Activated CD8-positive, alpha-beta T cell treated with anti-CD3 and anti-CD28 coated beads, Interleukin-2, amount 10 ng/mL, durations not matched to agents 7 days and 5 days (primary cell): ENCODE data around the gene BPIFB4. TPM values are rescaled to one million over a fixed set of nuclear protein-coding genes. Genes with fewer than 3 reads are reported as not detected.
"Not testable (repeated sequence)": the region's sequence is repeated elsewhere in the genome, so short reads cannot be mapped to it uniquely, and the experiment has no call there.

ENCODE experiments used
- ATAC-seq: fragments of 150-1000 bp; cut with Tn5 transposase; one replicate; pipeline ENCODE4 v1.10.0; 2021; ENCODE audit warnings: moderate library complexity
- CTCF ChIA-PET: fragments of 350-600 bp; sonication (Branson Sonifier 250); formaldehyde crosslinking; loops from one replicate; lab custom pipeline; 2021; ENCODE audit warnings: antibody characterized with exemption; lab: Charles Lee
- POLR2A ChIA-PET: fragments of 350-600 bp; sonication (Branson Sonifier 250); formaldehyde crosslinking; loops from one replicate; lab custom pipeline; 2021; ENCODE audit warnings: antibody characterized with exemption; lab: Charles Lee
- DNase-seq: peaks from one replicate; pipeline ENCODE4 v3.0.0-alpha.2; 2020
- H3K27ac Mint-ChIP-seq: one replicate; pipeline ENCODE4 v1.8.0; 2021; ENCODE audit warnings: mild to moderate bottlenecking, mixed read lengths
- H3K27me3 Mint-ChIP-seq: one replicate; pipeline ENCODE4 v1.8.0; 2021; ENCODE audit warnings: low read depth, mixed read lengths
- H3K36me3 Mint-ChIP-seq: one replicate; pipeline ENCODE4 v1.8.0; 2021; ENCODE audit warnings: low read depth, mixed read lengths
- H3K4me1 Mint-ChIP-seq: one replicate; pipeline ENCODE4 v1.8.0; 2021; ENCODE audit warnings: low read depth, mixed read lengths
- H3K4me3 Mint-ChIP-seq: one replicate; pipeline ENCODE4 v1.8.0; 2021; ENCODE audit warnings: mild to moderate bottlenecking, mixed read lengths
- H3K9me3 Mint-ChIP-seq: one replicate; pipeline ENCODE4 v1.8.0; 2022; ENCODE audit warnings: mixed read lengths; ENCODE audit not compliant: insufficient read depth
- total RNA-seq, 2 experiments: library from RNA; stranded (reverse); gene quantifications; one replicate each; pipeline ENCODE4 v1.2.3, GENCODE V29; 2021

BPIFB4 gene
- total RNA-seq, 2 experiments from 2014 or later = not detected

GRCh38 chr20:33093582-33093981 lies 14.1 kb downstream of the BPIFB4 start:
- no peaks in the 10 kb centered on the region for H3K36me3 Mint-ChIP-seq
- no peaks in the 10 kb centered on the region for H3K9me3 Mint-ChIP-seq
- no peaks in the 10 kb centered on the region for H3K27me3 Mint-ChIP-seq
- ChIA-PET POLR2A (no interaction called here), CTCF (interaction anchor here (0.8 to 3.2 kb wide), 3 partner anchors 89 to 192 kb away, joined by 3 to 19 read pairs (median 3); partner anchors contain the start of gene SUN5)
- DNase-seq (no peak), ATAC-seq (no peak)
- H3K4me3 Mint-ChIP-seq = no peak overlapping the region
- H3K4me1 Mint-ChIP-seq = no peaks in the 10 kb centered on the region
- H3K27ac Mint-ChIP-seq = no peak overlapping the region

- ChIA-PET POLR2A (no interaction called here), CTCF (interaction anchor here (1.0 to 3.2 kb wide), 9 partner anchors 25 to 200 kb away, joined by 3 to 32 read pairs (median 8); partner anchors contain the start of gene SUN5)
- H3K4me3 Mint-ChIP-seq = no peak overlapping the region
Measured at GRCh38 chr20:33095249-33095648, 15.8 kb downstream of the BPIFB4 start.

GRCh38 chr20:33095902-33096584 lies 16.6 kb downstream of the BPIFB4 start:
- H3K9me3 Mint-ChIP-seq, H3K27me3 Mint-ChIP-seq, POLR2A ChIA-PET, H3K27ac Mint-ChIP-seq, H3K4me3 Mint-ChIP-seq, H3K4me1 Mint-ChIP-seq, H3K36me3 Mint-ChIP-seq: not testable (repeated sequence)
- DNase-seq (peak; percentile 75), ATAC-seq (peak; percentile 91)
- CTCF ChIA-PET = interaction anchor here (0.8 to 3.2 kb wide), 38 partner anchors 9 to 423 kb away, joined by 3 to 32 read pairs (median 4); partner anchors contain the start of genes C20orf203 and SUN5

More at GRCh38 chr20:33095249-33095648, 15.8 kb downstream of the BPIFB4 start:
- Mint-ChIP-seq H3K36me3 (no peaks in the 10 kb centered on the region), H3K27me3 (peaks cover 3% of the 10 kb centered on the region), H3K27ac (no peak overlapping the region), H3K9me3 (no peaks in the 10 kb centered on the region), H3K4me1 (no peaks in the 10 kb centered on the region)
- no peak for DNase-seq
- no peak for ATAC-seq

- CTCF ChIA-PET = interaction anchor here (1.0 to 2.3 kb wide), 14 partner anchors 23 to 307 kb away, joined by 3 to 32 read pairs (median 5); no protein-coding TSS in a partner anchor
- DNase-seq (no peak), ATAC-seq (no peak)
- POLR2A ChIA-PET = no interaction called here
- Mint-ChIP-seq H3K27me3 (peaks cover 3% of the 10 kb centered on the region), H3K27ac (no peak overlapping the region), H3K4me1 (no peaks in the 10 kb centered on the region), H3K4me3 (no peak overlapping the region), H3K9me3 (no peaks in the 10 kb centered on the region), H3K36me3 (no peaks in the 10 kb centered on the region)
Measured at GRCh38 chr20:33097001-33097400, 17.6 kb downstream of the BPIFB4 start.

GRCh38 chr20:33099843-33100538 lies 20.5 kb downstream of the BPIFB4 start:
- no peak for DNase-seq
- no peak for ATAC-seq
- Mint-ChIP-seq H3K36me3 (no peaks in the 10 kb centered on the region), H3K4me1 (no peaks in the 10 kb centered on the region), H3K9me3 (no peaks in the 10 kb centered on the region), H3K27ac (no peak overlapping the region), H3K27me3 (peaks cover 3% of the 10 kb centered on the region), H3K4me3 (no peak overlapping the region)
- ChIA-PET CTCF (interaction anchor here (0.7 kb wide), 1 partner anchor 1052 kb away, joined by 3 read pairs; no protein-coding TSS in a partner anchor), POLR2A (no interaction called here)

- CTCF ChIA-PET = no interaction called here
- Mint-ChIP-seq H3K27me3 (peaks cover 3% of the 10 kb centered on the region), H3K27ac (no peak overlapping the region), H3K4me3 (no peak overlapping the region), H3K9me3 (no peaks in the 10 kb centered on the region), H3K36me3 (no peaks in the 10 kb centered on the region), H3K4me1 (no peaks in the 10 kb centered on the region)
- ATAC-seq = no peak
- DNase-seq = no peak
- POLR2A ChIA-PET = interaction anchor here (0.5 kb wide), 1 partner anchor 11 kb away, joined by 3 read pairs; no protein-coding TSS in a partner anchor
Measured at GRCh38 chr20:33103556-33103955, 24.1 kb downstream of the BPIFB4 start.

- no peaks in the 10 kb centered on the region for H3K36me3 Mint-ChIP-seq
- ChIA-PET POLR2A (no interaction called here), CTCF (interaction anchor here (1.1 kb wide), 1 partner anchor 8 kb away, joined by 4 read pairs; no protein-coding TSS in a partner anchor)
- no peak overlapping the region for H3K4me3 Mint-ChIP-seq
- no peaks in the 10 kb centered on the region for H3K4me1 Mint-ChIP-seq
- peaks cover 2% of the 10 kb centered on the region for H3K27me3 Mint-ChIP-seq
- H3K27ac Mint-ChIP-seq = no peak overlapping the region
- DNase-seq = no peak
- no peaks in the 10 kb centered on the region for H3K9me3 Mint-ChIP-seq
- ATAC-seq = no peak
Measured at GRCh38 chr20:33104336-33104735, 24.9 kb downstream of the BPIFB4 start.

GRCh38 chr20:33105316-33105924 lies 26.0 kb downstream of the BPIFB4 start:
- no peaks in the 10 kb centered on the region for H3K27me3 Mint-ChIP-seq
- no peaks in the 10 kb centered on the region for H3K9me3 Mint-ChIP-seq
- H3K4me3 Mint-ChIP-seq = no peak overlapping the region
- no peak overlapping the region for H3K27ac Mint-ChIP-seq
- no peaks in the 10 kb centered on the region for H3K4me1 Mint-ChIP-seq
- no peaks in the 10 kb centered on the region for H3K36me3 Mint-ChIP-seq
- ATAC-seq (no peak), DNase-seq (no peak)
- CTCF ChIA-PET = interaction anchor here (1.1 kb wide), 1 partner anchor 9 kb away, joined by 4 read pairs; no protein-coding TSS in a partner anchor
- POLR2A ChIA-PET = no interaction called here

GRCh38 chr20:33106058-33106620 lies 26.7 kb downstream of the BPIFB4 start:
- POLR2A ChIA-PET, H3K36me3 Mint-ChIP-seq, H3K4me3 Mint-ChIP-seq, ATAC-seq, DNase-seq, CTCF ChIA-PET, H3K9me3 Mint-ChIP-seq, H3K27me3 Mint-ChIP-seq, H3K27ac Mint-ChIP-seq, H3K4me1 Mint-ChIP-seq: not testable (repeated sequence)

- DNase-seq = no peak
- CTCF ChIA-PET = interaction anchor here (2.2 kb wide), 1 partner anchor 13 kb away, joined by 6 read pairs; no protein-coding TSS in a partner anchor
- Mint-ChIP-seq H3K9me3 (no peaks in the 10 kb centered on the region), H3K36me3 (no peaks in the 10 kb centered on the region), H3K27ac (no peak overlapping the region), H3K4me3 (no peak overlapping the region), H3K4me1 (no peaks in the 10 kb centered on the region), H3K27me3 (no peaks in the 10 kb centered on the region)
- ATAC-seq = no peak
- POLR2A ChIA-PET = no interaction called here
Measured at GRCh38 chr20:33108661-33109060, 29.2 kb downstream of the BPIFB4 start.

GRCh38 chr20:33110147-33110825 lies 30.8 kb downstream of the BPIFB4 start:
- no peak for ATAC-seq
- CTCF ChIA-PET = interaction anchor here (2.2 kb wide), 1 partner anchor 14 kb away, joined by 6 read pairs; no protein-coding TSS in a partner anchor
- POLR2A ChIA-PET = no interaction called here

More at GRCh38 chr20:33110147-33110825, 30.8 kb downstream of the BPIFB4 start:
- H3K27me3 Mint-ChIP-seq = no peaks in the 10 kb centered on the region
- no peaks in the 10 kb centered on the region for H3K36me3 Mint-ChIP-seq
- H3K4me1 Mint-ChIP-seq = no peaks in the 10 kb centered on the region
- H3K9me3 Mint-ChIP-seq = no peaks in the 10 kb centered on the region
- no peak overlapping the region for H3K4me3 Mint-ChIP-seq
- H3K27ac Mint-ChIP-seq = no peak overlapping the region
- no peak for DNase-seq
